SJCRH30 (cell line): ENCODE data around the gene TUFT1. TPM values are rescaled to one million over a fixed set of nuclear protein-coding genes. Genes with fewer than 3 reads are reported as not detected.
"Not testable (repeated sequence)": the region's sequence is repeated elsewhere in the genome, so short reads cannot be mapped to it uniquely, and the experiment has no call there.

Experiments
- DNase-seq, 2 experiments: peaks; one replicate each; pipeline ENCODE4 v3.0.0-alpha.2; 2015 to 2020
- H3K27ac ChIP-seq: fragments of 250-450 bp; sonication (Bioruptor Pico); 2 replicates; pipeline ENCODE4 v1.5.1; 2020; ENCODE audit warnings: mild to moderate bottlenecking, moderate library complexity
- H3K27me3 ChIP-seq: fragments of 250-450 bp; sonication (Bioruptor Pico); 2 replicates; pipeline ENCODE4 v1.5.1; 2020; ENCODE audit warnings: mild to moderate bottlenecking, moderate library complexity
- H3K36me3 ChIP-seq: fragments of 250-450 bp; sonication (Bioruptor Pico); 2 replicates; pipeline ENCODE4 v1.5.1; 2020; ENCODE audit warnings: mild to moderate bottlenecking, moderate library complexity
- H3K4me1 ChIP-seq: fragments of 250-450 bp; sonication (Bioruptor Pico); 2 replicates; pipeline ENCODE4 v1.5.1; 2020; ENCODE audit warnings: mild to moderate bottlenecking, moderate library complexity
- H3K4me3 ChIP-seq: fragments of 250-450 bp; sonication (Bioruptor Pico); 2 replicates; pipeline ENCODE4 v1.5.1; 2020; ENCODE audit warnings: mild to moderate bottlenecking, moderate library complexity
- H3K9me3 ChIP-seq: fragments of 250-450 bp; sonication (Bioruptor Pico); replicated peaks from 2 replicates; pipeline ENCODE4 v1.5.1; 2020; ENCODE audit warnings: mild to moderate bottlenecking, moderate library complexity
- total RNA-seq: library from RNA; depleted of rRNA; stranded (reverse); fragments of >200 nt; shearing (Covaris generic); gene quantifications from 2 replicates; pipeline ENCODE4 v1.2.3, GENCODE V29; 2014; rRNA removed

The TUFT1 gene
- total RNA-seq, 1 experiment from 2014 or later = 8.1 TPM

DNA sequence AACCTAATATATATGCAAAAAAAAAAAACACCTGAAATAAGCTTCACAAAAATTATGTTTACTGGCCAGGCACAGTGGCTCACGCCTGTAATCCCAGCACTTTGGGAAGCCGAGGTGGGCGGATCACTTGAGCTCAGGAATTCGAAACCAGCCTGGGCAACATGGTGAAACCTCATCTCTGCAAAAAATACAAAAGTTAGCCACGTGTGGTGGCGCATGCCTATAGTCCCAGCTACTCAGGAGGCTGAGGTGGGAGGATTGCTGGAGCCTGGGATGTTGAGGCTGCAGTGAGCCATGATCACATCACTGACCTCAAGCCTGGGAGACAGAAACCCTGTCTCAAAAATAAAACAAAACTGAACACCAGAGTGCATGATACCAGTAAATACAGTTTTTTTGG, 78.9 kb downstream of the TUFT1 start:
- H3K27ac ChIP-seq, H3K4me1 ChIP-seq, H3K27me3 ChIP-seq, H3K36me3 ChIP-seq, DNase-seq, H3K9me3 ChIP-seq, H3K4me3 ChIP-seq: not testable (repeated sequence)

DNA sequence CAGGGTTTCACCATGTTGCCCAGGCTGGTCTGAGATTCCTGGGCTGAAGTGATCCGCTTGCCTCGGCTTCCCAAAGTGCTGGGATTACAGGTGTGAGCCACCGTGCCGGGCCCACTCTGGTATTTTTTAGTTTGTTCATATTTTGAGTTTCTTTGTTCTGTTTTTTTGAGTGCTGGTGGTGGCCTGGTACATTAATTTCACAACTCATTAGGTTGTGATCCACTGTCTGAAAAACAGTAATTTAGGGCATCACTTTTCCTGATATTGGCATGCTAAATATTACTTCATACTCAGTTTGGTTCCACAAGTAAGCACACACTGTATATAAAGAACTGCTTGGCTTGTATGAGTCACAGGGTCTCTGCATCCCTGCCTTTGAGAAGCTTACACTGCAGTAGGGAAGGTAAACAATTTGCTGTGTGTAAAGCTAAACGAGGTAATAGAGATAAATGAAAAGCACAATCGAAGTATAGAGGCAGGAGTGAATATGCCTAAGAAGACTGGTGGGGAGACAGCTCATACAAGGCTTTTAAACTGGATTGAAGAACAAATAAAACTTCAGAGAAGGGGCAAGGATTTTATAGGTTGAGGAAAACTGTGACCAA, 79.5 kb downstream of the TUFT1 start:
- Histone ChIP-seq H3K4me3 (no peak overlapping the region), H3K9me3 (no peaks in the 10 kb centered on the region), H3K4me1 (no peaks in the 10 kb centered on the region; the same call in 1 of the 2 replicates), H3K27ac (no peak overlapping the region), H3K36me3 (no peaks in the 10 kb centered on the region), H3K27me3 (no peaks in the 10 kb centered on the region)
- no peak for DNase-seq

DNA sequence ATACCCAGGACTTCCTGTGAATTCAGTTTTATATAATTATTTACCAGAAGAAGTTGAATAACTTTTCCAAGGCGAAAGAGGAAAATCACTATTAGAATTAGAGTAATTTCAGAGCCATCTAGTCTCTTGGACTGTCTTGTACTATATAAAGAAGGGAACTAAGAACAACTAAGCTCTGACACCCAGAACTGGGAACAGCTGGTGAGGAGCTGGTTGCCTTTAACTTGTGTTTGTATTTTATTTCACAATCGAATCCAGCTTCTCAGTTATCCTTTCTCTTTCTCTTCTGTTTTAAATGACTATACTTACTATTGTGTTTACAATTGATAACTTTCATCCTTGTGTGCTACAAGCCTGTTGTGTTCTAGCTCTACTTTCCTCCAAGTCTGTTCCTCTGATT, 80.2 kb downstream of the TUFT1 start:
- H3K4me1 ChIP-seq = no peaks in the 10 kb centered on the region; the same call in 1 of the 2 replicates
- no peaks in the 10 kb centered on the region for H3K27me3 ChIP-seq
- H3K36me3 ChIP-seq = no peaks in the 10 kb centered on the region
- H3K4me3 ChIP-seq = no peak overlapping the region
- H3K9me3 ChIP-seq = no peaks in the 10 kb centered on the region
- no peak overlapping the region for H3K27ac ChIP-seq
- no peak for DNase-seq

DNA sequence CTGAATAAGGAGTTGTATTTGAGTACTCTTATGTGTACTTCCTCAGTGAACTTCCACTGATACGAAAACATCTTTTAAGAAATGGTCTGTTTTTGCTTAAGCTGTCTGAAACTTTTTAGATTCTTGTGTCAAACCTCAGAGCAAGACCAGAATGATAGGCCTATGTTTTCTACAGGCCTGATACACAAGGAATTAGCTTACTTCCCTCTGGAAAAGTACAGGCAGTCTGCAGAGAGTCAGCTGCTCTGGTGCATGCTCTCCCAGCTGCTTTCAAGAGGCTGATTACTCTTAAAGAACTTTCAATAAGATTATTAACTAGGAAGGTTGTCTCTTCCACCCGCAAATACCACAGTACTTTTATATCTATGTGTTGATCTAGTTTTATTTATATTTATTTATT, 81.2 kb downstream of the TUFT1 start:
- Histone ChIP-seq H3K4me1 (no peaks in the 10 kb centered on the region; the same call in 1 of the 2 replicates), H3K9me3 (no peaks in the 10 kb centered on the region), H3K36me3 (no peaks in the 10 kb centered on the region), H3K4me3 (no peak overlapping the region), H3K27ac (no peak overlapping the region), H3K27me3 (no peaks in the 10 kb centered on the region)
- no peak for DNase-seq

DNA sequence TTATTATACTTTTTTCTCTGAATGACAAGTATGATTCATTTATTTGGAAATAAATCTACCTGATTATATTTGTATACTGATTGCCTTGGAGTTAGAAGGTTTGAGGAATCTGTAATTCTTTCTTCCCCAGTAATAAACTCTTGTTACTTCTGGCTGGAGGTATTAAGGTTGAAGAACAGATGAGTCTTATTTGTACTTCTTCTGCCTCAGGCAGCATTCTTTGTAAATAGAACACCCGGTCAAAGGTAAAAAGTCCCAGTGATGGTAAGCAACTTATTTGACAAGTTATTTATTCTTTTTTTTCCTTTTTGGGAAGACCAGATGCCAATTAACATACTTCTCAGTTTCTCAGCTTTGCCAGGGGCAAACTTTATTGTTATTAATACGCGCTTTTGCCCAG, 84.7 kb downstream of the TUFT1 start:
- no peak overlapping the region for H3K27ac ChIP-seq
- H3K27me3 ChIP-seq = no peaks in the 10 kb centered on the region
- H3K36me3 ChIP-seq = no peaks in the 10 kb centered on the region
- no peak for DNase-seq
- no peaks in the 10 kb centered on the region; the same call in 1 of the 2 replicates for H3K4me1 ChIP-seq
- no peak overlapping the region for H3K4me3 ChIP-seq
- no peaks in the 10 kb centered on the region for H3K9me3 ChIP-seq

GRCh38 chr1:151626740-151627334, 86.7 kb downstream of the TUFT1 start:
- no peaks in the 10 kb centered on the region for H3K36me3 ChIP-seq

DNA sequence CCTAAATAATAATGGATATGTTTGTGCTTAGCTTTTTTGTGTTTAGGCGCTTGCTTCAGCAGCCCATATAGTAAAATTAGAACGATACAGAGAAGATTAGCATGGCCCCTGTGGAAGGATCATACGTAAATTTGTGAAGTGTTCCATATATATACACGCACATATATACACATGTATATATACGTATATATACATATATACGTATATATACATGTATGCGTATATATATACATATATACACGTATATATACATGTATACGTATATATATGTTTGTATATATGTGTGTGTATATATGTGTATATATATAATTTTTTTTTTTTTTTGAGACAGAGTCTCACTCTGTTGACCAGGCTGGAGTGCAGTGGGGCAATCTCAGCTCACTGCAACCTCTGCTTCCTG, 89.2 kb downstream of the TUFT1 start:
- Histone ChIP-seq H3K27me3 (no peaks in the 10 kb centered on the region), H3K36me3 (no peaks in the 10 kb centered on the region; the same call in 1 of the 2 replicates), H3K4me1 (no peaks in the 10 kb centered on the region), H3K9me3 (no peaks in the 10 kb centered on the region), H3K27ac (no peak overlapping the region), H3K4me3 (no peak overlapping the region)
- DNase-seq = no peak

More at GRCh38 chr1:151626740-151627334, 86.7 kb downstream of the TUFT1 start:
- Histone ChIP-seq H3K9me3 (no peaks in the 10 kb centered on the region), H3K27me3 (no peaks in the 10 kb centered on the region), H3K4me3 (no peak overlapping the region), H3K27ac (no peak overlapping the region), H3K4me1 (no peaks in the 10 kb centered on the region)
- no peak for DNase-seq

Other genes starting within 250 kb of the TUFT1 start
- 29.4 and 32.3 TPM in 2 replicates for gene PI4KB, start 212.9 kb upstream of the TUFT1 start, total RNA-seq
- gene RFX5, start 193.1 kb upstream of the TUFT1 start, total RNA-seq = 29.1 and 33.2 TPM in 2 replicates
- gene SELENBP1, start 167.6 kb upstream of the TUFT1 start, total RNA-seq = 10.4 and 11.8 TPM in 2 replicates
- 355 and 363 TPM in 2 replicates for gene PSMB4, start 140.7 kb upstream of the TUFT1 start, total RNA-seq
- gene POGZ, start 80.8 kb upstream of the TUFT1 start, total RNA-seq = 32.1 and 39.5 TPM in 2 replicates
- gene CGN, start 28.9 kb upstream of the TUFT1 start, total RNA-seq = 1.2 TPM in 2 replicates
- 26.4 and 28.9 TPM in 2 replicates for gene SNX27, start 71.7 kb downstream of the TUFT1 start, total RNA-seq
- gene CELF3, start 176.5 kb downstream of the TUFT1 start, total RNA-seq = not detected in 2 replicates
- gene RIIAD1, start 181.2 kb downstream of the TUFT1 start, total RNA-seq = not detected in 2 replicates
- gene MRPL9, start 223.2 kb downstream of the TUFT1 start, total RNA-seq = 77.1 and 80.3 TPM in 2 replicates